Bronchial epithelial cell (primary cell): ENCODE measurements around the gene ZNF709. TPM values are rescaled to one million over a fixed set of nuclear protein-coding genes. Genes with fewer than 3 reads are reported as not detected.
"Not testable (repeated sequence)": the region's sequence is repeated elsewhere in the genome, so short reads cannot be mapped to it uniquely, and the experiment has no call there.

Experiments used
- DNase-seq: peaks from one replicate; pipeline ENCODE4 v3.0.0-alpha.2; 2010; ENCODE audit warnings: low read depth
- FAIRE-seq: peaks from 2 replicates; lab custom pipeline; 2011; peaks lifted over from hg19 to GRCh38; lab: Jason Lieb, UNC
- H3K27me3 ChIP-seq: 2 replicates; pipeline ENCODE4 v1.5.1; 2011; ENCODE audit warnings: low read length; ENCODE audit not compliant: control insufficient read depth, insufficient read depth
- H3K36me3 ChIP-seq: 2 replicates; pipeline ENCODE4 v1.5.1; 2011; ENCODE audit warnings: low read length; ENCODE audit not compliant: control insufficient read depth, insufficient read depth
- H3K4me3 ChIP-seq: 2 replicates; pipeline ENCODE4 v1.5.1; 2011; ENCODE audit warnings: mild to moderate bottlenecking, low read depth, low read length, control low read depth
- CTCF ChIP-seq: IDR thresholded peaks from 2 replicates; pipeline ENCODE4 v1.5.1; 2011; ENCODE audit warnings: mild to moderate bottlenecking, moderate library complexity, low read length, control low read depth, inconsistent platforms; ENCODE audit not compliant: insufficient read depth, severe bottlenecking
- total RNA-seq: library from RNA; depleted of rRNA; stranded (reverse); fragments of >200 nt; gene quantifications from 2 replicates; pipeline ENCODE4 v1.2.1, GENCODE V29; 2014

Gene ZNF709
- total RNA-seq, 1 donor from 2014 or later: 0.26 TPM

- DNase-seq (peak; percentile 96), FAIRE-seq (no peak)
- no peaks in the 10 kb centered on the region for H3K27me3 ChIP-seq
- TF ChIP-seq CTCF: no peak
- peak within 1 kb of the TSS; percentile 47 for H3K4me3 ChIP-seq
- no peaks in the 10 kb centered on the region for H3K36me3 ChIP-seq
These were observed 43.9 kb downstream of the ZNF709 start, which contains the start of gene ZNF443 for GRCh38 chr19:12440541-12441316. Gene ZNF443 (minus strand): TSS chr19:12441021. CDS start chr19:12440914, 107 bp downstream.

GRCh38 chr19:12439686-12440540, 44.7 kb downstream of the ZNF709 start:
- peak; percentile 34 for DNase-seq

GRCh38 chr19:12430726-12431299, 53.8 kb downstream of the ZNF709 start:
- H3K36me3 ChIP-seq, H3K27me3 ChIP-seq, FAIRE-seq: not testable (repeated sequence)

More at GRCh38 chr19:12439686-12440540, 44.7 kb downstream of the ZNF709 start:
- H3K27me3 ChIP-seq, H3K36me3 ChIP-seq, FAIRE-seq: not testable (repeated sequence)
- H3K4me3 ChIP-seq: peak overlapping the region; percentile 47

GRCh38 chr19:12425888-12426274, 58.7 kb downstream of the ZNF709 start:
- no peaks in the 10 kb centered on the region for H3K36me3 ChIP-seq
- DNase-seq (no peak), FAIRE-seq (no peak)
- no peak overlapping the region for H3K4me3 ChIP-seq
- no peaks in the 10 kb centered on the region for H3K27me3 ChIP-seq
- TF ChIP-seq CTCF: no peak

More at GRCh38 chr19:12430726-12431299, 53.8 kb downstream of the ZNF709 start:
- not testable (repeated sequence) for H3K4me3 ChIP-seq, DNase-seq

- DNase-seq: no peak
- TF ChIP-seq CTCF: no peak
- Histone ChIP-seq H3K27me3 (no peaks in the 10 kb centered on the region), H3K36me3 (no peaks in the 10 kb centered on the region), H3K4me3 (no peak overlapping the region)
- no peak for FAIRE-seq
These were observed 59.3 kb downstream of the ZNF709 start for GRCh38 chr19:12425236-12425887.

- H3K36me3 ChIP-seq, DNase-seq, H3K4me3 ChIP-seq, H3K27me3 ChIP-seq, FAIRE-seq: not testable (repeated sequence)
These were observed 67.3 kb downstream of the ZNF709 start for GRCh38 chr19:12417273-12417672.
